HG02610 (cell line): ENCODE data around the gene MLEC.
"Not testable (repeated sequence)": the region's sequence is repeated elsewhere in the genome, so short reads cannot be mapped to it uniquely, and the experiment has no call there.

Experiments
- ATAC-seq: cut with Tn5 transposase; IDR thresholded peaks from one replicate; pipeline ENCODE4 v1.9.1; 2021; ENCODE audit warnings: mild to moderate bottlenecking, moderate library complexity; ENCODE audit not compliant: unreplicated experiment

The MLEC gene

DNA sequence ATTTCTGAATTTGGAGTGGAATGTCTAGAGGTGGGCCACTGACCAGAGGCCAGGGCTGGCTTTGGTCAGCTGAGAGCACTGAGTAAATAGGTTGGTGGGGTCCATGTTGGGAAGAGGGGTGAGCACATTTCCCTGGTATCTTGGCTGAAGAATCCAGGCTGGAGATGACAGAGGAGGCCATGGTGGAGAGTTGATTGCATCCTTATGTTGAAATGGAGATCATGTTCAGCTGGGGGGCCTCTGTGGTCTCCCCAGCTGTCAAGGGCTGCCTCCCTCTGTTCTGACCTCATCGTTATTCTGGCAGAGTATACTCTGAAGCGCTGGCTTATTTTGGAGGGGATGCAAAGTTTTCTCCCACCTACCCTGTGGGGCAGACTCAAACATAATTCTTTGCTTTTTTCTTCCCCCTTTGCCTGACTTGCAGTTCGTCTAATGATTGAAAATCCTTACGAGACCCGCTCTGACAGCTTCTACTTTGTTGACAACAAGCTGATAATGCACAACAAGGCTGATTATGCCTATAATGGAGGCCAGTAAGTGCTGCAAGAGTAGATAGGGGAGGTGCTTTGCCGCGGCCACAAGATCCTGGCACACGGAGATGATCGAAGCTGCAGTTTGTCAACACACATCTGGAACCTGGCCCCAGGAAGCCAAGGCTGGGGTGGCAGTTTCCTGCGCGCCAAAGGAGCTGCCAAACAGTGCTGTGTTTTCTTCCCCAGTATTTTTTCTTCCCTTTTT, 32.7 kb downstream of the MLEC start:
- ATAC-seq: no peak

DNA sequence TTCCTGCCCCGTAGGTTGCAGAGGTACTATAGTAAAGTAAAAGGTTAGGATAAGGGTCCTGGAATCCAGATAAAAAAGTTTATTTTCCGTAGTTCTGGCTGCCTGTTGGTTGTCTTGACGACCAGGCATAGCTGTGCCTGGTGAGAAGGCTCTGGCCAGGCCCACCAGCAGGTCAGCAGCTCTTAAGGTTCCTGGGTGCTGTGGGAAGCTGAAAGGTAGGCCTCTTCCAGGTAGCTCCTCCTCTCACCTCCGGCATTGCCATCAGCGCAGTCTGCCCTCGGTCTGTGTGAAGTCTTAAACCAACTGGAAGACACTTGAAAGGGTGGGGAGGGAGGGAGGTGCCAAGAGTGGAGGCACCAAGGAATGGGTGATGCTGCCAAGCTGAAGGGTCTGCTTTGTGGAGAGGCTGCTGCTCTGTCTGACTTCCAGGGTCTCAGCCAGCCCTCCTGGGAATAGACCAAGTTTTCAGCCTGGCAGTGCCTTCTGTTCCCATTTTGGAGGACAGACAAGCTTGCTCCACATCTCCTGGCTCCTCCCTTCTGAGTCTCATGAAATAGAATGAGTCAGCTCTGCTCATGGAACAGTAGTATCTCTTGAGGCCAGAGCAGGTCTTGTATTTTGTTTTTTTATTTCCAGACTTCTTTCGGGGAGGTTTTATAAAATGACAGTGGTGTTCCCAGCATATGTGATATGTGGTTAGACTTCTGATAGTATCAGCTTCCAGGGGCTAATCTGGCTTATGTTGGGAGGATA, 33.5 kb downstream of the MLEC start:
- ATAC-seq: no peak

GRCh38 chr12:120720987-120721801, 34.2 kb downstream of the MLEC start:
- ATAC-seq: no peak

- no peak for ATAC-seq
Observed at GRCh38 chr12:120721866-120722265, 34.9 kb downstream of the MLEC start.

- no peak for ATAC-seq
Observed at GRCh38 chr12:120722784-120723183, 35.8 kb downstream of the MLEC start.

DNA sequence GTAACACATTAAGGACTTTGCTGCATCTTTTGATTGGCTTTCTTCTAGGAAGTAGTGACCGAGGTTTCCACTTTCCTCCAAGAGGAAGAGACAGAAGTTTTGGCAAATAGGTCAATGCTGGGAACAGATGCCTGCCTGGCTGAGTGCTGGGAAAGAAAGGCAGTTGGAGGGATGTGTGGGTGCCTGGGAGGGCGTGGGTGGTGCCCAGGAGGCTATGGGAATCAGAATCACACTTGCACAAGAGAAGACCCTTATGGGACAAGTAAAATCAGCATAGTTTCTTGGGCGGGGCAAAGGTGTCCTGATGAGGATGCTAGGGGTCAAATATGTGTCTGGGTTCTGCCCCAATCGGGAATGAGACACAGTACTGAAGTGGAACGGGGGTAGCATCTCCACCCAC, 37.8 kb downstream of the MLEC start:
- no peak for ATAC-seq

DNA sequence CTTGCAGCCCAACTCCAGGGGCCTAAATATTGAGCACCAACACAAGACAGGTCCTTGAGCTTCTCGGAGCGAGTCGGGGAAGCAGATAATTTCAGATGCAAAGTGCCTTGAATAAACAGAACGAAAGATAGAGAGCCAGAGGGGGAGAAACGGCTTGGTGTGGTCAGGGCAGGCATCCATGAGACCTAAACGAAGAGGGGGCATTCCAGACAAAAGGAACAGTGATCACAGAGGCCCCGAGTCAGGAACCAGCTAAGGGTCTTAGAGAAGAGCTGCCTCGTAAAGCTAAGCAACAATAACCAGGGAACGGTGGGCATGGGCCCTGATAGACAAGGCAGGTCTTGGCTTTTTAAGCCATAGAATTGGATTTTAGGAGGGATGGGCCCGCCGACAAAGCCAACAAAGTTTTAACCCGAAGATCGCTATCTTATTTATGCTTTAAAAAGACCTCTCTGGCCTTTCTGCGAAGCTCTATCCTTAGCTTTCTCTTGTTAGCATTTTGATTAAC, 38.3 kb downstream of the MLEC start:
- ATAC-seq: no peak

GRCh38 chr12:120725659-120726509, 38.9 kb downstream of the MLEC start, which contains the start of gene ACADS:
TSS of gene ACADS (plus strand) at chr12:120725826. CDS start at chr12:120725886, 60 bp downstream.
- ATAC-seq: peak; percentile 95

DNA sequence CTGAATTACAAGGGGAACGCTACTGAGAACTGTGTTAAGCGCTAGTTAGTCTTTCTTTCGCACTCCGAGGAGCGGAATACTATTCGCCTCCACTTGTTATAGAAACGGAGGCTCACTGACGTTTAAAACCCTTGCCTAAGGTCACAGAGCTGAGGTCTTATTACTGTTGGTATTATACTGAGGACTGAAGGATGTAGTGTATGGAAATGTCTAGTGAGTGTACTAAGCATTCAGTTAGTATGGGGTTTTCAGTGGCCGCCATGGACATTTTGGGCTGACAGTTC, 39.5 kb downstream of the MLEC start:
- ATAC-seq: no peak

DNA sequence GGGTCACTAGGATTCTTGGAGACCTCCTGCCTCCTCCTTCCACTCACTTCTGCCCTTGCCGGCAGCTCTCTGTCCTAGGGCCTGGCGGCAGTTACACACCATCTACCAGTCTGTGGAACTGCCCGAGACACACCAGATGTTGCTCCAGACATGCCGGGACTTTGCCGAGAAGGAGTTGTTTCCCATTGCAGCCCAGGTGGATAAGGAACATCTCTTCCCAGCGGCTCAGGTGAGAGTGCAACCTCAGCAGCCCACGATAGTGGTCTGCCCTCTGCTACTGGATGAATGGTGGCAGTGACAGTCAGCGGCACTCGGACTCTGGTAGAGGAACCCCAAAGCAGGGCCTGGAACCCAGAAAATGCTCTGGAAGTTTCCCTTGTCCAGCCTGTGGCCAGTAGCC, 40.0 kb downstream of the MLEC start:
- ATAC-seq: no peak

DNA sequence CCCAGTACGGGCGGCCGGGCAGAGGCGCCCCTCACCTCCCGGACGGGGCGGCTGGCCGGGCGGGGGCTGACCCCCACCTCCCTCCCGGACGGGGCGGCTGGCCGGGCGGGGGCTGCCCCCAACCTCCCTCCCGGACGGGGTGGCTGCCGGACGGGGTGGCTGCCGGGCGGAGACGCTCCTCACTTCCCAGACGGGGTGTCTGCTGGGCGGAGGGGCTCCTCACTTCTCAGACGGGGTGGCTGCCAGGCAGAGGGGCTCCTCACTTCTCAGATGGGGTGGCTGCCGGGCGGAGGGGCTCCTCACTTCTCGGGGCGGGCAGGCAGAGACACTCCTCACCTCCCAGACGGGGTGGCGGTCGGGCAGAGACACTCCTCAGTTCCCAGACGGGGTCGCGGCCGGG, 45.2 kb downstream of the MLEC start:
- not testable (repeated sequence) for ATAC-seq

DNA sequence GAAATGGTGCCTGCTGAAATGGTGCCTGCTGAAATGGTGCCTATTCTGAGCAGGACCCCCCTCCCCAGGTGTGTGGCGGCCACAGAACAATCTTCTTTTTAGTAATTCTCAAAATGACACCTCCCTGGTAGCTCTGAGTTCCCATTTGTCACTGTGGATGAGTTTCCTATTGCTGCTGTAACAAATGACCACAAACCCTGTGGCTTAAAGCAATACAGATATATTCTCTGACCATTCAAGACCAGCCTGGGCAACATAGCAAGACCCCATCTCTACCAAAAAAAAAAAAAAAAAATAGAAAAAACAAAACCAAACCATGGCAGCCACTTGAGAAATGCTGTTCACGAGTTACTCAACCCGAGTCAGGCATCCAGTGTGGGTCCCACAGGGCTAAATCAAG, 46.6 kb downstream of the MLEC start:
- no peak for ATAC-seq

GRCh38 chr12:120734210-120734609, 47.3 kb downstream of the MLEC start:
- no peak for ATAC-seq

- no peak for ATAC-seq
Observed at GRCh38 chr12:120735181-120735580, 48.2 kb downstream of the MLEC start.

DNA sequence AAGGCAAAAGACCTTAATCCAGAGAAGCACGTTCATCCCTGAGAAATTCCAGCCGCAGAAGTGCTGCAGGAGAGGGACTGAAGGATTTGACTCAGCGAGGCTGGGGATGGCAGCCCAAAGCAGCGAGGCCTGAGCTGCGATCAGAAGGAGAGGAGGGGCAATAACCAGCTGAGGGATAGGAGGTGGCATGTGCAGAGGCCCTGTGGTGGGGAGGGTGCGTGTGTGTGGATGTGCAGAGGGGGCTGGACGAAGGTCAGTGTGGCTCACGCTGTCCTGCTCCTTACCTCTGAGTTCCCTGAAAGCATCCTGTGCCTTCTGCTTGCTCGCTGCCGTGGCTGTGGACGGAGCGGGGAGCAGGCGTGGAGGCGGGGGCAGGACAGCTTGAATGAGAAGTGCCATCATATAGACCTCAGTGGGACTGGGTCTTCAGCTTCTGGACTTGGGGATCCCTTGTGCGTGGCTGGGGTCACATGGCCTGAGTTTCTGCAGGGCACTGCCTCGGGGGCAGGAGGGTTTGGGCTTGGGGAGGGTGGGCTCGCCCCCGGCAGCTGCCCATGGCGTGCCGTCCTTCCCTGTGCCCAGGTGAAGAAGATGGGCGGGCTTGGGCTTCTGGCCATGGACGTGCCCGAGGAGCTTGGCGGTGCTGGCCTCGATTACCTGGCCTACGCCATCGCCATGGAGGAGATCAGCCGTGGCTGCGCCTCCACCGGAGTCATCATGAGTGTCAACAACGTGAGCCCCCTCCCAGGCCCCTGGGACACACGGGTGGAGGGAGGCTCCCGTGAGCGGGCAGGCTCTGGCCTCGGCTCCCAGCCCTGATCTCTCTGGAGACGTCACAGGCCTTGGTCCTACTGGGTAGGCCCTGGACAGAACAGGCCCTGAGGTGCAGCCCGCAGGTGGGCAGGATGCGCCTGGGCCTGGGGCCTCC, 49.7 kb downstream of the MLEC start:
- no peak for ATAC-seq

GRCh38 chr12:120737557-120738251, 50.8 kb downstream of the MLEC start:
- ATAC-seq: no peak

DNA sequence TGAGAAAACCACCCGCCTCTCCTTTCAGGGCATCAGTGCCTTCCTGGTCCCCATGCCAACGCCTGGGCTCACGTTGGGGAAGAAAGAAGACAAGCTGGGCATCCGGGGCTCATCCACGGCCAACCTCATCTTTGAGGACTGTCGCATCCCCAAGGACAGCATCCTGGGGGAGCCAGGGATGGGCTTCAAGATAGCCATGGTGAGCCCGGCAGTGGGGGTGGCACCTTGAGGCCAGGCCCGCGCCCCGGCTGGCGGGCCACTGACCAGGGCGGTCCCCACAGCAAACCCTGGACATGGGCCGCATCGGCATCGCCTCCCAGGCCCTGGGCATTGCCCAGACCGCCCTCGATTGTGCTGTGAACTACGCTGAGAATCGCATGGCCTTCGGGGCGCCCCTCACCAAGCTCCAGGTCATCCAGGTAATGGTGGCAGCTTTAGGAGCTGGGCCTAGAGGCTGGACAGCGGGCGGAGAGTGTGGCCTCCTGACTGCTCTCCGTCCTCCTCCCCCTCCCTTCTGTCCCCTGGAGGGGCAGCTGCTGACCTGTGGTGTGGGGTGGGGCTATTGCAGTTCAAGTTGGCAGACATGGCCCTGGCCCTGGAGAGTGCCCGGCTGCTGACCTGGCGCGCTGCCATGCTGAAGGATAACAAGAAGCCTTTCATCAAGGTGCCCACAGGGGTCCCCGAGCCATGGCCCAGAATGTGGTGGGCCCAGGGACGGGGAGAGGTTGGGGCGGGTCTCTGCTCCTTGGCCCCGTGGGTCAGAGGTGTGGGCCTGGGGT, 51.5 kb downstream of the MLEC start:
- ATAC-seq: no peak
